ENCODE data around the gene THBS2. TPM values are rescaled to one million over a fixed set of nuclear protein-coding genes. Genes with fewer than 3 reads are reported as not detected.

The THBS2 gene
- total and polyA plus RNA-seq, 2 of the 8 experiments (the other 6 are each of a cell fraction or from before 2014, with no cell fraction given) = 11.0 to 22.5 TPM

GRCh38 chr6:169223006-169223405, 30.6 kb downstream of the THBS2 start (continued):
- no peak for TF ChIP-seq MAX (IDR thresholded peaks at IDR 0.05)
- TF ChIP-seq POLR2A (IDR thresholded peaks at IDR 0.05; ENCODE audit: control extremely low read depth in 1 of 2, low read depth in 2 of 2, low read length in 2 of 2) = no peak

Data from H1 (cell line).